ENCODE data around the gene SEC11A.
A peak's percentile ranks its signal among the peaks of the same experiment; 100 is the strongest.
"Not testable (repeated sequence)": the region's sequence is repeated elsewhere in the genome, so short reads cannot be mapped to it uniquely, and the experiment has no call there.

SEC11A gene

GRCh38 chr15:84641871-84642270 lies 74.1 kb downstream of the SEC11A start:
- not testable (repeated sequence) for DNase-seq (ENCODE audit: low read depth)

DNA sequence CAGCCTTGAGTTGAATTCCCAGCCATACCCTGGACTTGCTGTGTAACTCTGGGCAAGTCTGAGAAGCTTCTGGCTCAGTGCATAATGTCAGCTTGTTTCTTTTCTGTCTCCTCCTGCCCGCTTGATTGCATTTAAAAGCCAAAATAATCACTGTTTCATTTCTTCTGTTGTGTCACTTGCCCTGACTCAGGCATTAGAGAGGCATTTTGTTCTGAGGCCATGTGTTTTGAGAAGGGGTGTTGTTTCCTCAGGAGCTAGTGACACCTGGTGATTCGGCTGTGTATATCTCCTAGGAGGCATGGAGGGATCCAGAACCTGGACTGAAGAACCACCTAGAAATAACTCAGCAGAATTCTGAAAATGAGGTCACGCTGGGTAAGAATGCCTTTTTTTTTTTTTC lies 77.8 kb downstream of the SEC11A start:
- DNase-seq (ENCODE audit: low read depth) = no peak

DNA sequence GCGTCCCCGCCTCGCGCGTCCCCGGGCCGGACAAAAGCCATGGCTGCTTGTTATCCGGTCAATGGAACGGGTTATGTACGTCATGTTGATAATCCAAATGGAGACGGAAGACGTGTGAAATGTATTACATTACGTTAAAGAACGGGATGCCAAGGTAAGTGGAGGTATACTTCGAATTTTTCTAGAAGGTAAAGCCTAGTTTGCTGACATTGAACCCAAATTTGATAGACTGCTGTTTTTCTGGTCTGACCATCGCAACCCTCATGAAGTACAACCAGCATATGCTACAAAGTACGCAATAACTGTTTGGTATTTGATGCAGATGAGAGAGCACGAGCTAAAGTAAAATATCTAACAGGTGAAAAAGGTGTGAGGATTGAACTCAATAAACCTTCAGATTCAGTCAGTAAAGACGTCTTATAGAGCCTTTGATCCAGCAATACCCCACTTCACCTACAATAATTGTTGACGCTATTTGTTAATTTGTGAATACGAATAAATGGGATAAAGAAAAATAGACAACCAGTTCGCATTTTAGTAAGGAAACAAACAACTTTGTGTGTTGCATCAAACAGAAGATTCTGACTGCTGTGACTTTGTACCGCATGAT lies 81.6 kb downstream of the SEC11A start:
- DNase-seq (ENCODE audit: low read depth) = no peak

DNA sequence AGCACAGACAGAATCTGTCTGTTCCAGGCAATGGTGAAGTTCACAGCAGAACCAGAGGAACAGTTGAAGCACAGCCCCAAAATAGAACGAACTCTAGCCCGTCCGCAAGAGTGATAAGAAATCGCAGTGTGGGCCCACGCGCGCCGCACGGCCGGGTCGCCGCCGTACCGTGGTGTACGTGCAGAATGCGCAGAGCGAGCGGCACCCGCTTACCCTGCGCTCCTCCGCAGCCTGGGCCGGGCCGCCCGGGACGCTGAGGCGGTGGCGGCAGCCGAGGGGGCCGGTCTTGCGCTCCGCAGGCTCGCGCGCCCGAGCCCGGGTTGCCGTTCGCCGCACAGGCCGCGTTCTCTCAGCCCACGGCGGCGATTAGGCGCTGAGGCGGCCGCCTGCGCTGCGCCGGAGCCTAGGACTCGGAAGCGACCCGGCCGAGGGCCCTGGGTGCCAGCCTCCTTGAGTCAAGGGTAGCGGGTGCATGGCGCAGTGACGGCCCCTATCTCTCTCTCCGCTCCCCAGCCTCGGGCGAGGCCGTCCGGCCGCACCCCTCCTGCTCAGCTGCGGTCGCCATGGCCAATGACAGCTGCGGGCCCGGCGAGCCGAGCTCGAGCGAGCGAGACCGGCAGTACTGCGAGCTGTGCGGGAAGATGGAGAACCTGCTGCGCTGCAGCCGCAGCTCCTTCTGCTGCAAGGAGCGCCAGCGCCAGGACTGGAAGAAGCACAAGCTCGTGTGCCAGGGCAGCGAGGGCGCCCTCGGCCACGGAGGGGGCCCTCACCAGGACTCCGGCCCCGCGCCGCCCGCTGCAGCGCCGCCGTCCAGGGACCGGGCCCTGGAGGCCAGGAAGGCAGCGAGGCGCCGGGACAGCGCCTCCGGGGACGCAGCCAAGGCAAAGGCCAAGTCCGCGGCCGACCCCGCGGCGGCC lies 82.4 kb downstream of the SEC11A start:
- peak; percentile 74 for DNase-seq (ENCODE audit: low read depth)

DNA sequence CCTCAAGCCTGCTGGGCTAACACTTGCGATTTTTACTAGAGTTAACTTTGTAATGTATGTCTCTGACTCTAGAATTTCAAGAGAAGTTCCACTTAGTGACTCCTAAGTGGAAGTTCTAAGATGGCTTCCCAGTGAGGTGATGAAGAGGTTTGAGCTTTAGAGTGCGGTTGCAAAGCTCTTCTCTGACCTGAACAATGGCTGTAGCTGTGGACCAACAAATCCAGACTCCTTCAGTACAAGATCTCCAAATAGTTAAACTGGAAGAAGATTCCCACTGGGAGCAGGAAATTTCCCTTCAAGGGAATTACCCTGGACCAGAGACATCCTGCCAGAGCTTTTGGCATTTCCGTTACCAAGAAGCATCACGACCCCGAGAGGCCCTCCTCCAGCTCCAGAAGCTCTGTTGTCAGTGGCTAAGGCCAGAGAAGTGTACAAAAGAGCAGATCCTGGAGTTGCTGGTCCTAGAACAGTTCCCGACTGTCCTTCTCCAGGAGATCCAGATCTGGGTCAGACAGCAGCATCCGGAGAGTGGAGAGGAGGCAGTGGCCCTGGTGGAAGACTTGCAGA lies 84.2 kb downstream of the SEC11A start:
- DNase-seq (ENCODE audit: low read depth) = no peak

GRCh38 chr15:84629033-84629432 lies 86.9 kb downstream of the SEC11A start:
- no peak for DNase-seq (ENCODE audit: low read depth)

DNA sequence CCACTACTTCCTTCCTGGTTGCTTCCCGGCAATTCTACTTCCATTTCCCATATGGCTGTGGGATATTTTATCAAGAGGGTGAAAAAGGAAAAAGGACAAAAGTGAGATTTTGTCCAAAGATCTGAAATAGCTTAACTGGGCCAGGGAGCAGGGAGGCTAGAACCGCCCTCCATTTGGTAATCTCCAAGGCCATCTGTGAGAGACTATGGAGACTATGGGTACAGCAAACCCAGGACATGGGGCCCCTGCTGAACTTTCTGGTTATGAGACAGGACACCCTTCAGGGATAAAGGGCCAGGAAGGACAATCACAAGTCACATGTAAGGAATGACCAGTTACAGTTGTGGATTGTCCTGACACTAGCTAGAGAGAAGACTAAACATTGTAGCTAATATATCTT lies 90.8 kb downstream of the SEC11A start:
- DNase-seq (ENCODE audit: low read depth) = no peak

- no peak for DNase-seq (ENCODE audit: low read depth)
Measured at GRCh38 chr15:84624359-84624758, 91.6 kb downstream of the SEC11A start.

- no peak for DNase-seq (ENCODE audit: low read depth)
Measured at GRCh38 chr15:84621358-84621979, 94.5 kb downstream of the SEC11A start.

- no peak for DNase-seq (ENCODE audit: low read depth)
Measured at GRCh38 chr15:84620626-84621025, 95.3 kb downstream of the SEC11A start.
